IMR-90 (cell line): ENCODE results near the gene ITLN1. TPM values are rescaled to one million over a fixed set of nuclear protein-coding genes. Genes with fewer than 3 reads are reported as not detected.

ENCODE experiments used
- ATAC-seq: fragments of 200-7000 bp; cut with Tn5 transposase; 2 replicates; pipeline ENCODE4 v1.9.1; 2020; ENCODE audit warnings: low read depth, mild to moderate bottlenecking, moderate library complexity
- BruUV-seq: library from RNA; stranded (reverse); fragments of 400-500 nt; replicated peaks from 2 replicates; lab custom pipeline; 2021; lab: Mats Ljungman, UMichigan
- CTCF ChIA-PET: fragments of 300-600 bp; formaldehyde crosslinking; extraction: SDS; loops from one replicate; lab custom pipeline; 2021; ENCODE audit warnings: antibody characterized with exemption; lab: Yijun Ruan, JAX
- POLR2A ChIA-PET: fragments of 300-600 bp; sonication (Branson Sonifier 250); formaldehyde crosslinking; loops from one replicate; lab custom pipeline; 2022; ENCODE audit warnings: antibody characterized with exemption; ENCODE audit not compliant: unreplicated experiment; lab: Charles Lee
- DNase-seq: peaks from one replicate; pipeline ENCODE4 v3.0.0; 2013
- H2AFZ ChIP-seq: replicated peaks from 2 replicates; pipeline ENCODE3; 2013; ENCODE audit warnings: low read length, mild to moderate bottlenecking; ENCODE audit not compliant: poor library complexity
- H2AK5ac ChIP-seq: 2 replicates; pipeline ENCODE4 v1.6.1; 2013; ENCODE audit warnings: low read depth, low read length, inconsistent platforms
- H2AK9ac ChIP-seq: replicated peaks from 2 replicates; pipeline ENCODE3; 2013; ENCODE audit warnings: mild to moderate bottlenecking, low read depth, low read length, moderate library complexity; ENCODE audit not compliant: poor library complexity
- H2BK120ac ChIP-seq: 2 replicates; pipeline ENCODE4 v1.6.1; 2013; ENCODE audit warnings: low read depth, low read length, inconsistent platforms
- H2BK15ac ChIP-seq: 3 replicates; pipeline ENCODE4 v1.6.1; 2013; ENCODE audit warnings: low read depth, low read length, inconsistent platforms
- H2BK20ac ChIP-seq: 2 replicates; pipeline ENCODE4 v1.6.1; 2013; ENCODE audit warnings: low read depth, mild to moderate bottlenecking, inconsistent platforms, low read length, moderate library complexity
- H2BK5ac ChIP-seq: 2 replicates; pipeline ENCODE4 v1.6.1; 2013; ENCODE audit warnings: mild to moderate bottlenecking, low read depth, low read length, inconsistent platforms; ENCODE audit not compliant: poor library complexity, severe bottlenecking
- H3K14ac ChIP-seq: replicated peaks from 2 replicates; pipeline ENCODE4 v1.6.1; 2013; ENCODE audit warnings: low read depth, low read length, inconsistent platforms
- H3K18ac ChIP-seq: 2 replicates; pipeline ENCODE4 v1.6.1; 2013; ENCODE audit warnings: low read depth, low read length, control low read depth
- H3K23ac ChIP-seq: 2 replicates; pipeline ENCODE4 v1.6.1; 2013; ENCODE audit warnings: low read depth, low read length, inconsistent platforms
- H3K27ac ChIP-seq: 2 replicates; pipeline ENCODE4 v1.5.1; 2013; ENCODE audit warnings: mild to moderate bottlenecking, control low read depth, low read length; ENCODE audit not compliant: insufficient read depth
- H3K27me3 ChIP-seq: 2 replicates; pipeline ENCODE4 v1.6.1; 2013; ENCODE audit warnings: low read length; ENCODE audit not compliant: control insufficient read depth, insufficient read depth
- H3K36me3 ChIP-seq: 2 replicates; pipeline ENCODE4 v1.6.1; 2013; ENCODE audit warnings: low read length, mixed read lengths; ENCODE audit not compliant: control insufficient read depth, insufficient read depth
- H3K4ac ChIP-seq: 2 replicates; pipeline ENCODE4 v1.6.1; 2013; ENCODE audit warnings: low read depth, low read length, inconsistent platforms
- H3K4me1 ChIP-seq: 2 replicates; pipeline ENCODE4 v1.6.1; 2013; ENCODE audit warnings: low read length, mixed read lengths; ENCODE audit not compliant: control insufficient read depth, insufficient read depth
- H3K4me2 ChIP-seq: 2 replicates; pipeline ENCODE4 v1.6.1; 2013; ENCODE audit warnings: low read depth, mild to moderate bottlenecking, control low read depth, low read length, moderate library complexity
- H3K4me3 ChIP-seq: 2 replicates; pipeline ENCODE4 v1.5.1; 2013; ENCODE audit warnings: low read depth, mild to moderate bottlenecking, control low read depth, low read length, moderate library complexity; ENCODE audit not compliant: insufficient read depth
- H3K56ac ChIP-seq: 2 replicates; pipeline ENCODE4 v1.6.1; 2013; ENCODE audit warnings: low read length, inconsistent platforms; ENCODE audit not compliant: insufficient read depth; ENCODE audit errors: extremely low read depth
- H3K79me1 ChIP-seq, 2 experiments: 2 replicates each; pipeline ENCODE4 v1.6.1; 2013; ENCODE audit warnings: low read length in 2 of 2, inconsistent platforms in 1 of 2, low read depth in 1 of 2
- H3K9ac ChIP-seq: 2 replicates; pipeline ENCODE4 v1.6.1; 2013; ENCODE audit warnings: low read depth, low read length, control low read depth
- H3K9me1 ChIP-seq: 2 replicates; pipeline ENCODE4 v1.6.1; 2013; ENCODE audit warnings: low read length, inconsistent platforms; ENCODE audit not compliant: insufficient read depth
- H3K9me3 ChIP-seq: 2 replicates; pipeline ENCODE4 v1.6.1; 2013; ENCODE audit warnings: low read length; ENCODE audit not compliant: control insufficient read depth, insufficient read depth
- H4K20me1 ChIP-seq: 2 replicates; pipeline ENCODE4 v1.6.1; 2013; ENCODE audit warnings: low read length, inconsistent platforms; ENCODE audit not compliant: insufficient read depth
- H4K5ac ChIP-seq: 2 replicates; pipeline ENCODE4 v1.6.1; 2013; ENCODE audit warnings: mild to moderate bottlenecking, low read depth, low read length, control low read depth
- H4K8ac ChIP-seq, 2 experiments: 2 replicates each; pipeline ENCODE4 v1.6.1; 2013; ENCODE audit warnings: low read depth in 2 of 2, low read length in 2 of 2, control low read depth in 1 of 2, inconsistent platforms in 1 of 2
- H4K91ac ChIP-seq: 2 replicates; pipeline ENCODE4 v1.6.1; 2013; ENCODE audit warnings: low read depth, low read length, inconsistent platforms; ENCODE audit not compliant: insufficient read depth
- BHLHE40 ChIP-seq: fragments of 150-350 bp; IDR thresholded peaks from 2 replicates; pipeline ENCODE4 v1.6.1; 2016; ENCODE audit warnings: mild to moderate bottlenecking, low read depth, low read length
- CEBPB ChIP-seq: IDR thresholded peaks from 2 replicates; pipeline ENCODE4 v1.6.1; 2012; ENCODE audit warnings: low read depth, low read length, improper control_type of control experiment
- CHD1 ChIP-seq: IDR thresholded peaks from 2 replicates; pipeline ENCODE4 v1.6.1; 2012; ENCODE audit warnings: low read depth, low read length, improper control_type of control experiment
- ELK1 ChIP-seq: fragments of 150-350 bp; IDR thresholded peaks from 2 replicates; pipeline ENCODE4 v1.6.1; 2016; ENCODE audit warnings: low read depth, mild to moderate bottlenecking, low read length, moderate library complexity, borderline replicate concordance
- FOS ChIP-seq: fragments of 150-350 bp; IDR thresholded peaks from 2 replicates; pipeline ENCODE4 v1.6.1; 2016; ENCODE audit warnings: low read depth, low read length
- MAFK ChIP-seq: IDR thresholded peaks from 2 replicates; pipeline ENCODE4 v1.6.1; 2012; ENCODE audit warnings: low read depth, low read length, improper control_type of control experiment
- MXI1 ChIP-seq: IDR thresholded peaks from 2 replicates; pipeline ENCODE4 v1.6.1; 2012; ENCODE audit warnings: low read depth, mild to moderate bottlenecking, low read length, moderate library complexity, borderline replicate concordance
- NFE2L2 ChIP-seq: fragments of 150-350 bp; IDR thresholded peaks from 2 replicates; pipeline ENCODE4 v1.6.1; 2016; ENCODE audit warnings: low read depth, mild to moderate bottlenecking, low read length
- RAD21 ChIP-seq: IDR thresholded peaks from 2 replicates; pipeline ENCODE4 v1.6.1; 2012; ENCODE audit warnings: low read length, improper control_type of control experiment
- RCOR1 ChIP-seq: IDR thresholded peaks from 2 replicates; pipeline ENCODE4 v1.6.1; 2012; ENCODE audit warnings: mild to moderate bottlenecking, low read length, improper control_type of control experiment; ENCODE audit not compliant: insufficient replicate concordance
- RFX5 ChIP-seq: IDR thresholded peaks from 2 replicates; pipeline ENCODE4 v1.8.0; 2012; ENCODE audit warnings: low read depth, mild to moderate bottlenecking, low read length, moderate library complexity
- SMC3 ChIP-seq: fragments of 150-350 bp; IDR thresholded peaks from 2 replicates; pipeline ENCODE4 v1.6.1; 2016; ENCODE audit warnings: low read depth, mild to moderate bottlenecking, antibody characterized with exemption, low read length, moderate library complexity
- WGBS, 2 experiments: methylation state at CpG; one replicate each; pipeline versions ENCODE4 v1.1.5 to v1.1.7; 2013; ENCODE audit warnings: missing lambda C conversion rate in 2 of 2; ENCODE audit not compliant: insufficient read length in 1 of 2; ENCODE audit errors: extremely low coverage in 2 of 2; 5-methylcytosine and 5-hydroxymethylcytosine counted together
- dilution Hi-C: fragments of 300-500 bp; cut with HindIII; formaldehyde crosslinking; loops from one replicate; pipeline ENCODE4 v1.14.3; 2018; ENCODE audit warnings: low sequenced_read_pairs; ENCODE audit not compliant: unreplicated experiment
- in situ Hi-C: fragments of 300-500 bp; cut with MboI; formaldehyde crosslinking; loops from 3 replicates; pipeline ENCODE4 v1.14.3; 2019; ENCODE audit warnings: low sequenced_read_pairs, inconsistent platforms, mixed read lengths
- intact Hi-C: fragments of 100-400 bp; cut with micrococcal nuclease; formaldehyde crosslinking; loops from 2 replicates; pipeline ENCODE4 v1.10.0; 2022
- polyA plus RNA-seq, 3 experiments: library from polyadenylated mRNA; depleted of rRNA; stranded (reverse); fragments of >200 nt; gene quantifications; 2 replicates each; pipeline ENCODE4 v1.2.3, GENCODE V29; 2012; ENCODE audit warnings: low replicate concordance in 1 of 3
- total RNA-seq: library from RNA; depleted of rRNA; stranded (reverse); fragments of >200 nt; gene quantifications from 2 replicates; pipeline ENCODE4 v1.2.3, GENCODE V29; 2012

ITLN1 gene
- total and polyA plus RNA-seq, 2 of the 4 experiments (the other 2 are of a cell fraction), result not detected

GRCh38 chr1:160883581-160884513, 1.1 kb downstream of the ITLN1 start:
- H3K9me1 ChIP-seq, result no peaks in the 10 kb centered on the region
- ChIA-PET CTCF (interaction anchor here (0.6 kb wide), 1 partner anchor 52 kb away, joined by 5 read pairs; no protein-coding TSS in a partner anchor), POLR2A (no interaction called here)
- no peaks in the 10 kb centered on the region for H3K27me3 ChIP-seq
- no peak overlapping the region for H2AK5ac ChIP-seq
- H3K9ac ChIP-seq, result no peak overlapping the region
- WGBS, 2 experiments, result 67% methylated on average over 3 of the region's 13 CpGs; no CpG with 5 or more reads in 1 of the 2 experiments
- no peak overlapping the region for H2BK120ac ChIP-seq
- no peaks in the 10 kb centered on the region for H3K36me3 ChIP-seq
- H3K4me2 ChIP-seq, result no peak overlapping the region
- H3K4ac ChIP-seq, result no peak overlapping the region
- H3K18ac ChIP-seq, result no peak overlapping the region
- no peak overlapping the region for H2BK15ac ChIP-seq
- DNase-seq, result no peak
- H3K23ac ChIP-seq, result no peak overlapping the region
- no peak overlapping the region for H3K56ac ChIP-seq
- ATAC-seq, result no peak
- no TSS peak for BruUV-seq
- H3K4me1 ChIP-seq, result no peaks in the 10 kb centered on the region
- H2AFZ ChIP-seq, result no peak overlapping the region
- in situ Hi-C loops, result no loop called here
- no peaks in the 10 kb centered on the region for H4K20me1 ChIP-seq
- H4K5ac ChIP-seq, result no peak overlapping the region
- H4K8ac ChIP-seq, result no peak overlapping the region
- H2BK5ac ChIP-seq, result no peak overlapping the region
- no peak overlapping the region for H3K27ac ChIP-seq
- no peak overlapping the region for H3K14ac ChIP-seq
- no peaks in the 10 kb centered on the region for H3K9me3 ChIP-seq
- no peak overlapping the region for H3K4me3 ChIP-seq
- H3K79me1 ChIP-seq, result no peaks in the 10 kb centered on the region
- H4K91ac ChIP-seq, result no peak overlapping the region
- no peak overlapping the region for H2BK20ac ChIP-seq
- dilution Hi-C loops, result no loop called here
- intact Hi-C loops, result no loop called here
- H2AK9ac ChIP-seq, result no peak overlapping the region
- TF ChIP-seq MXI1 (no peak), CEBPB (no peak), SMC3 (no peak), MAFK (no peak), RFX5 (no peak), BHLHE40 (no peak), FOS (no peak), NFE2L2 (no peak), RAD21 (no peak), RCOR1 (no peak), ELK1 (no peak), CHD1 (no peak)
